Measurements from ENCODE around the gene SYT2.
"Not testable (repeated sequence)": the region's sequence is repeated elsewhere in the genome, so short reads cannot be mapped to it uniquely, and the experiment has no call there.

Gene SYT2

GRCh38 chr1:202710070-202711045 is at the start of gene SYT2:
Gene SYT2 (minus strand): TSS chr1:202710454. CDS start chr1:202605772, 104,682 bp downstream.
- DNase-seq = peak; percentile 7

GRCh38 chr1:202756391-202756790 is 46.1 kb upstream of the SYT2 start:
- DNase-seq = no peak

GRCh38 chr1:202754293-202754692 is 44.0 kb upstream of the SYT2 start:
- DNase-seq = no peak

GRCh38 chr1:202752774-202753173 is 42.5 kb upstream of the SYT2 start:
- no peak for DNase-seq

GRCh38 chr1:202750761-202751160 is 40.5 kb upstream of the SYT2 start:
- DNase-seq = no peak

GRCh38 chr1:202750024-202750423 is 39.8 kb upstream of the SYT2 start:
- DNase-seq = no peak

- no peak for DNase-seq
Observed at GRCh38 chr1:202745323-202745888, 35.2 kb upstream of the SYT2 start.

GRCh38 chr1:202744770-202745169 is 34.5 kb upstream of the SYT2 start:
- not testable (repeated sequence) for DNase-seq

GRCh38 chr1:202742496-202742895 is 32.2 kb upstream of the SYT2 start:
- no peak for DNase-seq

- no peak for DNase-seq
Observed at GRCh38 chr1:202733251-202733650, 23.0 kb upstream of the SYT2 start.

GRCh38 chr1:202728951-202729350 is 18.7 kb upstream of the SYT2 start:
- no peak for DNase-seq

- DNase-seq = no peak
Observed at GRCh38 chr1:202725526-202725925, 15.3 kb upstream of the SYT2 start.

GRCh38 chr1:202723708-202724107 is 13.5 kb upstream of the SYT2 start:
- no peak for DNase-seq

GRCh38 chr1:202723046-202723445 is 12.8 kb upstream of the SYT2 start:
- DNase-seq = not testable (repeated sequence)

- no peak for DNase-seq
Observed at GRCh38 chr1:202716654-202717053, 6.4 kb upstream of the SYT2 start.

- not testable (repeated sequence) for DNase-seq
Observed at GRCh38 chr1:202714202-202714601, 3.9 kb upstream of the SYT2 start.

- DNase-seq = no peak
Observed at GRCh38 chr1:202713110-202713509, 2.9 kb upstream of the SYT2 start.

GRCh38 chr1:202711949-202712635 is 1.8 kb upstream of the SYT2 start:
- DNase-seq = no peak

GRCh38 chr1:202709276-202710041 is 795 bp downstream of the SYT2 start:
- no peak for DNase-seq

GRCh38 chr1:202708456-202709275 is 1.6 kb downstream of the SYT2 start:
- DNase-seq = no peak

- no peak for DNase-seq
Observed at GRCh38 chr1:202706851-202707250, 3.4 kb downstream of the SYT2 start.

GRCh38 chr1:202704601-202705000 is 5.7 kb downstream of the SYT2 start:
- DNase-seq = no peak

Data from activated naive CD4-positive, alpha-beta T cell treated with Interleukin-2 at 50 U/mL for 16 hours (primary cell).